Stimulated activated naive CD8-positive, alpha-beta T cell treated with anti-CD3 and anti-CD28 coated beads, Interleukin-15, Interleukin-2, amounts not matched to agents 100 ng/mL and 50 ng/mL, for 24 hours (primary cell): ENCODE results near the gene WAC.

Experiments used
- H3K27ac Mint-ChIP-seq: one replicate; pipeline ENCODE4 v1.8.0; 2021; ENCODE audit warnings: mild to moderate bottlenecking, mixed read lengths
- H3K27me3 Mint-ChIP-seq: one replicate; pipeline ENCODE4 v1.8.0; 2021; ENCODE audit warnings: mixed read lengths
- H3K36me3 Mint-ChIP-seq: one replicate; pipeline ENCODE4 v1.8.0; 2021; ENCODE audit warnings: low read depth, mixed read lengths
- H3K4me1 Mint-ChIP-seq: one replicate; pipeline ENCODE4 v1.8.0; 2021; ENCODE audit warnings: low read depth, mixed read lengths
- H3K4me3 Mint-ChIP-seq: one replicate; pipeline ENCODE4 v1.8.0; 2021; ENCODE audit warnings: mild to moderate bottlenecking, mixed read lengths
- H3K9me3 Mint-ChIP-seq: one replicate; pipeline ENCODE4 v1.8.0; 2021; ENCODE audit warnings: mixed read lengths

The WAC gene

GRCh38 chr10:28545967-28546644 lies 13.2 kb downstream of the WAC start:
- H3K36me3 Mint-ChIP-seq, result peaks cover 75% of the 10 kb centered on the region
- peak overlapping the region; percentile 15 for H3K4me3 Mint-ChIP-seq
- no peaks in the 10 kb centered on the region for H3K9me3 Mint-ChIP-seq
- peaks cover 80% of the 10 kb centered on the region for H3K4me1 Mint-ChIP-seq
- H3K27me3 Mint-ChIP-seq, result no peaks in the 10 kb centered on the region
- H3K27ac Mint-ChIP-seq, result peak overlapping the region; percentile 56

GRCh38 chr10:28548781-28549498 lies 16.0 kb downstream of the WAC start:
- Mint-ChIP-seq H3K4me3 (no peak overlapping the region), H3K27me3 (no peaks in the 10 kb centered on the region), H3K4me1 (peaks cover 79% of the 10 kb centered on the region), H3K27ac (peak overlapping the region; percentile 22), H3K9me3 (no peaks in the 10 kb centered on the region), H3K36me3 (peaks cover 70% of the 10 kb centered on the region)

- H3K4me3 Mint-ChIP-seq, result no peak overlapping the region
- no peaks in the 10 kb centered on the region for H3K27me3 Mint-ChIP-seq
- peaks cover 81% of the 10 kb centered on the region for H3K36me3 Mint-ChIP-seq
- H3K4me1 Mint-ChIP-seq, result peaks cover 80% of the 10 kb centered on the region
- H3K9me3 Mint-ChIP-seq, result no peaks in the 10 kb centered on the region
- peak overlapping the region; percentile 34 for H3K27ac Mint-ChIP-seq
Measured at GRCh38 chr10:28551086-28551485, 18.2 kb downstream of the WAC start.

GRCh38 chr10:28552775-28553174 lies 19.9 kb downstream of the WAC start:
- Mint-ChIP-seq H3K36me3 (peaks cover 84% of the 10 kb centered on the region), H3K27ac (no peak overlapping the region)

GRCh38 chr10:28554009-28554408 lies 21.1 kb downstream of the WAC start:
- Mint-ChIP-seq H3K4me1 (peaks cover 94% of the 10 kb centered on the region), H3K9me3 (no peaks in the 10 kb centered on the region), H3K27me3 (no peaks in the 10 kb centered on the region), H3K4me3 (no peak overlapping the region), H3K36me3 (peaks cover 85% of the 10 kb centered on the region), H3K27ac (no peak overlapping the region)

More at GRCh38 chr10:28552775-28553174, 19.9 kb downstream of the WAC start:
- Mint-ChIP-seq H3K27me3 (no peaks in the 10 kb centered on the region), H3K4me3 (no peak overlapping the region), H3K4me1 (peaks cover 93% of the 10 kb centered on the region), H3K9me3 (no peaks in the 10 kb centered on the region)

- H3K36me3 Mint-ChIP-seq, result peaks cover 86% of the 10 kb centered on the region
- no peaks in the 10 kb centered on the region for H3K27me3 Mint-ChIP-seq
- H3K9me3 Mint-ChIP-seq, result no peaks in the 10 kb centered on the region
- H3K4me1 Mint-ChIP-seq, result peaks cover 93% of the 10 kb centered on the region
- no peak overlapping the region for H3K27ac Mint-ChIP-seq
- H3K4me3 Mint-ChIP-seq, result no peak overlapping the region
Measured at GRCh38 chr10:28554952-28555351, 22.0 kb downstream of the WAC start.

- H3K27me3 Mint-ChIP-seq, result no peaks in the 10 kb centered on the region
- H3K4me1 Mint-ChIP-seq, result peaks cover 89% of the 10 kb centered on the region
- H3K27ac Mint-ChIP-seq, result no peak overlapping the region
- no peak overlapping the region for H3K4me3 Mint-ChIP-seq
- peaks cover 86% of the 10 kb centered on the region for H3K36me3 Mint-ChIP-seq
- no peaks in the 10 kb centered on the region for H3K9me3 Mint-ChIP-seq
Measured at GRCh38 chr10:28555358-28555757, 22.4 kb downstream of the WAC start.

GRCh38 chr10:28556142-28556541 lies 23.2 kb downstream of the WAC start:
- peaks cover 88% of the 10 kb centered on the region for H3K4me1 Mint-ChIP-seq
- H3K9me3 Mint-ChIP-seq, result no peaks in the 10 kb centered on the region
- H3K27ac Mint-ChIP-seq, result no peak overlapping the region
- H3K4me3 Mint-ChIP-seq, result no peak overlapping the region
- peaks cover 86% of the 10 kb centered on the region for H3K36me3 Mint-ChIP-seq
- no peaks in the 10 kb centered on the region for H3K27me3 Mint-ChIP-seq

GRCh38 chr10:28558186-28558585 lies 25.3 kb downstream of the WAC start:
- H3K36me3 Mint-ChIP-seq, result peaks cover 86% of the 10 kb centered on the region
- H3K4me3 Mint-ChIP-seq, result no peak overlapping the region
- peaks cover 83% of the 10 kb centered on the region for H3K4me1 Mint-ChIP-seq

GRCh38 chr10:28558923-28559508 lies 26.1 kb downstream of the WAC start:
- peaks cover 83% of the 10 kb centered on the region for H3K4me1 Mint-ChIP-seq
- H3K27ac Mint-ChIP-seq, result peak overlapping the region; percentile 6
- no peaks in the 10 kb centered on the region for H3K9me3 Mint-ChIP-seq
- no peaks in the 10 kb centered on the region for H3K27me3 Mint-ChIP-seq
- peaks cover 88% of the 10 kb centered on the region for H3K36me3 Mint-ChIP-seq
- no peak overlapping the region for H3K4me3 Mint-ChIP-seq

More at GRCh38 chr10:28558186-28558585, 25.3 kb downstream of the WAC start:
- Mint-ChIP-seq H3K27ac (peak overlapping the region; percentile 3), H3K27me3 (no peaks in the 10 kb centered on the region), H3K9me3 (no peaks in the 10 kb centered on the region)

- no peaks in the 10 kb centered on the region for H3K27me3 Mint-ChIP-seq
- peaks cover 83% of the 10 kb centered on the region for H3K4me1 Mint-ChIP-seq
- no peak overlapping the region for H3K27ac Mint-ChIP-seq
- no peaks in the 10 kb centered on the region for H3K9me3 Mint-ChIP-seq
- peak overlapping the region; percentile 8 for H3K4me3 Mint-ChIP-seq
- H3K36me3 Mint-ChIP-seq, result peaks cover 87% of the 10 kb centered on the region
Measured at GRCh38 chr10:28559618-28560017, 26.7 kb downstream of the WAC start.

GRCh38 chr10:28560617-28561016 lies 27.7 kb downstream of the WAC start:
- Mint-ChIP-seq H3K36me3 (peaks cover 77% of the 10 kb centered on the region), H3K9me3 (no peaks in the 10 kb centered on the region), H3K4me1 (peaks cover 80% of the 10 kb centered on the region), H3K27ac (peak overlapping the region; percentile 6), H3K27me3 (no peaks in the 10 kb centered on the region), H3K4me3 (no peak overlapping the region)

- Mint-ChIP-seq H3K4me1 (peaks cover 81% of the 10 kb centered on the region), H3K4me3 (no peak overlapping the region), H3K36me3 (peaks cover 76% of the 10 kb centered on the region), H3K27me3 (no peaks in the 10 kb centered on the region), H3K27ac (no peak overlapping the region), H3K9me3 (no peaks in the 10 kb centered on the region)
Measured at GRCh38 chr10:28561531-28561930, 28.6 kb downstream of the WAC start.

GRCh38 chr10:28564905-28565304 lies 32.0 kb downstream of the WAC start:
- no peak overlapping the region for H3K4me3 Mint-ChIP-seq
- H3K27me3 Mint-ChIP-seq, result no peaks in the 10 kb centered on the region
- peaks cover 82% of the 10 kb centered on the region for H3K4me1 Mint-ChIP-seq
- peak overlapping the region; percentile 48 for H3K27ac Mint-ChIP-seq
- H3K36me3 Mint-ChIP-seq, result peaks cover 72% of the 10 kb centered on the region
- H3K9me3 Mint-ChIP-seq, result no peaks in the 10 kb centered on the region

- Mint-ChIP-seq H3K9me3 (no peaks in the 10 kb centered on the region), H3K36me3 (peaks cover 63% of the 10 kb centered on the region), H3K27ac (no peak overlapping the region), H3K4me1 (peaks cover 92% of the 10 kb centered on the region), H3K27me3 (no peaks in the 10 kb centered on the region), H3K4me3 (no peak overlapping the region)
Measured at GRCh38 chr10:28566458-28567015, 33.6 kb downstream of the WAC start.
